ENCODE measurements around the gene RPUSD3. TPM values are rescaled to one million over a fixed set of nuclear protein-coding genes. Genes with fewer than 3 reads are reported as not detected.

Gene RPUSD3
- 84.3 and 85.7 TPM in 2 replicates for total RNA-seq

- H3K27me3 Mint-ChIP-seq = no peaks in the 10 kb centered on the region
- peaks cover 27% of the 10 kb centered on the region for H3K36me3 Mint-ChIP-seq (ENCODE audit: low read depth)
- peaks cover 26% of the 10 kb centered on the region for H3K4me1 Mint-ChIP-seq
- DNase-seq = peak; percentile 99
- H3K27ac Mint-ChIP-seq = peak within 1 kb of the TSS; percentile 98
- no peaks in the 10 kb centered on the region for H3K9me3 Mint-ChIP-seq
- H3K4me3 Mint-ChIP-seq = peak within 1 kb of the TSS; percentile 99
- intact Hi-C loops (cut with micrococcal nuclease) = loop anchor here (1.0 to 10.0 kb wide), 7 partner anchors 46 to 478 kb away; partner anchors contain the start of genes CRELD1, FANCD2, JAGN1 and PRRT3
Measured at GRCh38 chr3:9843715-9844438, at the start of gene RPUSD3. Gene RPUSD3, minus strand, starts transcription at chr3:9844008. Its CDS starts 18 bp downstream, at chr3:9843990.

- H3K27me3 Mint-ChIP-seq = no peaks in the 10 kb centered on the region
- H3K9me3 Mint-ChIP-seq = peaks cover 4% of the 10 kb centered on the region
- no peak for DNase-seq
- intact Hi-C loops (cut with micrococcal nuclease) = loop anchor here (2.0 to 5.0 kb wide), 4 partner anchors 24 to 358 kb away; partner anchors contain the start of genes ARPC4, TADA3 and TATDN2
- H3K4me3 Mint-ChIP-seq = peak overlapping the region; percentile 98
- peak overlapping the region; percentile 99 for H3K27ac Mint-ChIP-seq
- peaks cover 35% of the 10 kb centered on the region for H3K36me3 Mint-ChIP-seq (ENCODE audit: low read depth)
- H3K4me1 Mint-ChIP-seq = peaks cover 33% of the 10 kb centered on the region
Measured at GRCh38 chr3:9891072-9891622, 47.3 kb upstream of the RPUSD3 start.

GRCh38 chr3:9890249-9891071 is 46.7 kb upstream of the RPUSD3 start, which contains the start of gene JAGN1:
Gene JAGN1, plus strand, starts transcription at chr3:9890610. Its CDS starts 113 bp downstream, at chr3:9890723.
- peaks cover 33% of the 10 kb centered on the region for H3K4me1 Mint-ChIP-seq
- DNase-seq = peak; percentile 96
- intact Hi-C loops (cut with micrococcal nuclease) = loop anchor here (1.0 to 5.0 kb wide), 8 partner anchors 12 to 358 kb away; partner anchors contain the start of genes ARPC4, CRELD1, IL17RE and MTMR14
- H3K4me3 Mint-ChIP-seq = peak within 1 kb of the TSS; percentile 98
- peaks cover 34% of the 10 kb centered on the region for H3K36me3 Mint-ChIP-seq (ENCODE audit: low read depth)
- H3K27ac Mint-ChIP-seq = peak within 1 kb of the TSS; percentile 99
- no peaks in the 10 kb centered on the region for H3K27me3 Mint-ChIP-seq
- H3K9me3 Mint-ChIP-seq = peaks cover 4% of the 10 kb centered on the region

GRCh38 chr3:9889405-9889804 is 45.6 kb upstream of the RPUSD3 start:
- Mint-ChIP-seq H3K4me1 (peaks cover 28% of the 10 kb centered on the region), H3K4me3 (no peak overlapping the region)
- intact Hi-C loops (cut with micrococcal nuclease) = no loop called here

GRCh38 chr3:9888540-9888939 is 44.7 kb upstream of the RPUSD3 start:
- Mint-ChIP-seq H3K36me3 (ENCODE audit: low read depth) (peaks cover 19% of the 10 kb centered on the region), H3K27me3 (no peaks in the 10 kb centered on the region), H3K4me1 (peaks cover 20% of the 10 kb centered on the region), H3K4me3 (no peak overlapping the region), H3K27ac (no peak overlapping the region), H3K9me3 (no peaks in the 10 kb centered on the region)
- intact Hi-C loops (cut with micrococcal nuclease) = no loop called here
- no peak for DNase-seq

More at GRCh38 chr3:9889405-9889804, 45.6 kb upstream of the RPUSD3 start:
- Mint-ChIP-seq H3K27me3 (no peaks in the 10 kb centered on the region), H3K36me3 (ENCODE audit: low read depth) (peaks cover 27% of the 10 kb centered on the region), H3K27ac (peak overlapping the region; percentile 99), H3K9me3 (no peaks in the 10 kb centered on the region)
- DNase-seq = no peak

GRCh38 chr3:9887480-9887879 is 43.7 kb upstream of the RPUSD3 start:
- DNase-seq = no peak
- Mint-ChIP-seq H3K9me3 (no peaks in the 10 kb centered on the region), H3K36me3 (ENCODE audit: low read depth) (peaks cover 11% of the 10 kb centered on the region), H3K27ac (no peak overlapping the region), H3K27me3 (no peaks in the 10 kb centered on the region), H3K4me1 (peaks cover 13% of the 10 kb centered on the region), H3K4me3 (no peak overlapping the region)
- intact Hi-C loops (cut with micrococcal nuclease) = no loop called here

GRCh38 chr3:9886328-9886727 is 42.5 kb upstream of the RPUSD3 start:
- H3K4me1 Mint-ChIP-seq = peaks cover 7% of the 10 kb centered on the region
- no peaks in the 10 kb centered on the region for H3K9me3 Mint-ChIP-seq

GRCh38 chr3:9884555-9885165 is 40.9 kb upstream of the RPUSD3 start:
- H3K27me3 Mint-ChIP-seq = no peaks in the 10 kb centered on the region
- H3K4me1 Mint-ChIP-seq = peaks cover 3% of the 10 kb centered on the region
- H3K27ac Mint-ChIP-seq = no peak overlapping the region
- no peaks in the 10 kb centered on the region for H3K9me3 Mint-ChIP-seq
- intact Hi-C loops (cut with micrococcal nuclease) = no loop called here
- DNase-seq = no peak
- no peaks in the 10 kb centered on the region for H3K36me3 Mint-ChIP-seq (ENCODE audit: low read depth)
- H3K4me3 Mint-ChIP-seq = no peak overlapping the region

More at GRCh38 chr3:9886328-9886727, 42.5 kb upstream of the RPUSD3 start:
- Mint-ChIP-seq H3K27me3 (no peaks in the 10 kb centered on the region), H3K27ac (no peak overlapping the region), H3K36me3 (ENCODE audit: low read depth) (peaks cover 4% of the 10 kb centered on the region), H3K4me3 (no peak overlapping the region)
- DNase-seq = no peak
- intact Hi-C loops (cut with micrococcal nuclease) = no loop called here

- no peak overlapping the region for H3K27ac Mint-ChIP-seq
- no peak for DNase-seq
- no peaks in the 10 kb centered on the region for H3K9me3 Mint-ChIP-seq
- H3K4me3 Mint-ChIP-seq = no peak overlapping the region
- H3K27me3 Mint-ChIP-seq = no peaks in the 10 kb centered on the region
- H3K4me1 Mint-ChIP-seq = peaks cover under 1% of the 10 kb centered on the region
- no peaks in the 10 kb centered on the region for H3K36me3 Mint-ChIP-seq (ENCODE audit: low read depth)
- intact Hi-C loops (cut with micrococcal nuclease) = no loop called here
Measured at GRCh38 chr3:9883706-9884554, 40.1 kb upstream of the RPUSD3 start.

- H3K9me3 Mint-ChIP-seq = no peaks in the 10 kb centered on the region
- no peaks in the 10 kb centered on the region for H3K36me3 Mint-ChIP-seq (ENCODE audit: low read depth)
- no peaks in the 10 kb centered on the region for H3K27me3 Mint-ChIP-seq
- H3K4me1 Mint-ChIP-seq = no peaks in the 10 kb centered on the region
- DNase-seq = no peak
- H3K27ac Mint-ChIP-seq = no peak overlapping the region
- intact Hi-C loops (cut with micrococcal nuclease) = no loop called here
- no peak overlapping the region for H3K4me3 Mint-ChIP-seq
Measured at GRCh38 chr3:9881441-9881840, 37.6 kb upstream of the RPUSD3 start.

- H3K9me3 Mint-ChIP-seq = no peaks in the 10 kb centered on the region
- intact Hi-C loops (cut with micrococcal nuclease) = no loop called here
- H3K27me3 Mint-ChIP-seq = peaks cover 2% of the 10 kb centered on the region
- no peak for DNase-seq
- no peak within 1 kb of the TSS for H3K27ac Mint-ChIP-seq
- no peaks in the 10 kb centered on the region for H3K4me1 Mint-ChIP-seq
- H3K36me3 Mint-ChIP-seq (ENCODE audit: low read depth) = no peaks in the 10 kb centered on the region
- H3K4me3 Mint-ChIP-seq = no peak within 1 kb of the TSS
Measured at GRCh38 chr3:9879830-9880549, 36.2 kb upstream of the RPUSD3 start, which contains the start of gene CIDEC. Gene CIDEC, minus strand, starts transcription at chr3:9880253. Its CDS starts 1,767 bp downstream, at chr3:9878486.

GRCh38 chr3:9878700-9879099 is 34.9 kb upstream of the RPUSD3 start:
- H3K4me3 Mint-ChIP-seq = no peak overlapping the region
- H3K36me3 Mint-ChIP-seq (ENCODE audit: low read depth) = no peaks in the 10 kb centered on the region
- no peak overlapping the region for H3K27ac Mint-ChIP-seq
- H3K9me3 Mint-ChIP-seq = no peaks in the 10 kb centered on the region
- DNase-seq = no peak
- intact Hi-C loops (cut with micrococcal nuclease) = no loop called here
- H3K4me1 Mint-ChIP-seq = no peaks in the 10 kb centered on the region
- H3K27me3 Mint-ChIP-seq = peaks cover 2% of the 10 kb centered on the region

Measured in activated CD4-positive, alpha-beta T cell treated with anti-CD3 and anti-CD28 coated beads, Interleukin-2, amount 10 ng/mL, durations not matched to agents 24 days and 14 days (primary cell).